GM12875 (cell line): ENCODE results near the gene SUGCT.

ENCODE experiments used
- H3K4me3 ChIP-seq: one replicate; pipeline ENCODE4 v1.5.1; 2011; ENCODE audit warnings: low read depth, low read length, control low read depth
- TF ChIP-seq, protein P1 (sequence below): IDR thresholded peaks from 2 replicates; pipeline ENCODE4 v1.5.1; 2011; ENCODE audit warnings: low read depth, mild to moderate bottlenecking, control low read depth, inconsistent platforms, low read length, moderate library complexity, borderline replicate concordance; ENCODE audit not compliant: insufficient read depth

SUGCT gene

DNA sequence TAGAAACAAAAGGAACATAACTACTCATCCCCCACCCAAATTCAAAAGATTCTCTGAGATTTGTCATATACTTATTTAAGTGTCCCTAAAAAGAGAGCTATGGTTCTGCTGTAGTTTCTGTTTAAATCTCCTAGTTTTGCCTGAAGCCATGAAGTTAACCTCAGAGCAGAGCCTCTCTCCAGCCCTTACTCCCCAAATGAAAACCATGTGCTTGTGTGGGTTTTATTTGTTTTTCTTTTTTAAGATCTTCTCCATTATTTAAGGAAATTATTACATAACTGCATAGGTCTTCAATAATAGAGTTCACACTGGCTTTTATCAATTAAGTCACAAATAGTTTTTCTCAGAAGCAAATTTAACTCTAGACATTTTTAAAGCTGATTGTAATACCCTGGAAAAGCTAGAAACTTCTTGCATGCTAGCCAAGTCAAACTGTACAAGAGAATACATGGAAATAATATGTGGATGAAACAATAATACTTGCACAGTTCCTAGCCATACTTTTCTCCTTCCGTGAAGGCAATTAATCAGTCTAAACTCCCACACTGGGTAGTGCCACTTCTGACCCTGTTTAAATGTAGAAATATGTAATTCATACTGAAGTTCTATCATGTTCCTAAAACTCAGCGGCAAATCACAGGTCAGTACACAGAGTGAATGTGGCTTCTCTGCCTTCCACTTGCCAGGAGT, 579.7 kb downstream of the SUGCT start:
- no peak overlapping the region for H3K4me3 ChIP-seq
- TF ChIP-seq, protein P1, sequence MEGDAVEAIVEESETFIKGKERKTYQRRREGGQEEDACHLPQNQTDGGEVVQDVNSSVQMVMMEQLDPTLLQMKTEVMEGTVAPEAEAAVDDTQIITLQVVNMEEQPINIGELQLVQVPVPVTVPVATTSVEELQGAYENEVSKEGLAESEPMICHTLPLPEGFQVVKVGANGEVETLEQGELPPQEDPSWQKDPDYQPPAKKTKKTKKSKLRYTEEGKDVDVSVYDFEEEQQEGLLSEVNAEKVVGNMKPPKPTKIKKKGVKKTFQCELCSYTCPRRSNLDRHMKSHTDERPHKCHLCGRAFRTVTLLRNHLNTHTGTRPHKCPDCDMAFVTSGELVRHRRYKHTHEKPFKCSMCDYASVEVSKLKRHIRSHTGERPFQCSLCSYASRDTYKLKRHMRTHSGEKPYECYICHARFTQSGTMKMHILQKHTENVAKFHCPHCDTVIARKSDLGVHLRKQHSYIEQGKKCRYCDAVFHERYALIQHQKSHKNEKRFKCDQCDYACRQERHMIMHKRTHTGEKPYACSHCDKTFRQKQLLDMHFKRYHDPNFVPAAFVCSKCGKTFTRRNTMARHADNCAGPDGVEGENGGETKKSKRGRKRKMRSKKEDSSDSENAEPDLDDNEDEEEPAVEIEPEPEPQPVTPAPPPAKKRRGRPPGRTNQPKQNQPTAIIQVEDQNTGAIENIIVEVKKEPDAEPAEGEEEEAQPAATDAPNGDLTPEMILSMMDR: no peak

DNA sequence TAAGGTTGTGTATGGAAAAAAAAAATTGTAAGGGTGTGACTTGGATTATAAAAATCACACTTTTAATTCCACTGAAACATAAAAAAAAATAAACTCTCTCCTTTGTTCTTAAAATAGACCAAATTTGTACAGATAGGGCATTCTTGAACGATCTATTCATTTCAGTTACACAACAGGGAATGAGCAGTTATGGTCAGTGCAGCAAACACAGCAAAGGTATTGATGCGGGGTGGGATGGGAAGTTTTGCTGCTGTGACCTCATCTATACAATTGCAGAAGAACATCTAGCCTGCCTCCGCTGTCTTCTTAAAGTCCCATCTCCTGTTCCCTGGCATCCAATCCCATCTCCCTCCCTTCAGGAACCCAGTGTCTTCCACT, 580.2 kb downstream of the SUGCT start:
- TF ChIP-seq, protein P1: no peak
- H3K4me3 ChIP-seq: no peak overlapping the region

DNA sequence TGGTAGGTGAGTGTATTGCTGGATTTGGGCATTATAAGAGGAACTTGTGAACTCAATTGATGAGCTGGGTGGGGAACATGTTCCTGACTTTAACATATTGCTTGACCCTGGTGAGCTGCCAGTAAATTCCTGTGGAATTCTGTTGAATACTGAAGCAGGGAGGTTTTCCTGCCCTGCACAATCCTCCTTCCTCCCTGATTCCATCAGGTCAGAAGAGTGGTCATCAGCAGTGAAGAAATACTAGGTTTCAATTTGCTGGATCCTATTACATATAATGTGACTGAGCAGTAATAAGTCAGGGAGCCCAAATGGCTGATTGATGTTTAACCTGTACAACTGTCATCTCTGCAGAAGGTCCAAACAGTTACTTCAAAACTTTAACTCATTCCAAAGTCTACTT, 581.2 kb downstream of the SUGCT start:
- H3K4me3 ChIP-seq: no peak overlapping the region
- TF ChIP-seq, protein P1: no peak

DNA sequence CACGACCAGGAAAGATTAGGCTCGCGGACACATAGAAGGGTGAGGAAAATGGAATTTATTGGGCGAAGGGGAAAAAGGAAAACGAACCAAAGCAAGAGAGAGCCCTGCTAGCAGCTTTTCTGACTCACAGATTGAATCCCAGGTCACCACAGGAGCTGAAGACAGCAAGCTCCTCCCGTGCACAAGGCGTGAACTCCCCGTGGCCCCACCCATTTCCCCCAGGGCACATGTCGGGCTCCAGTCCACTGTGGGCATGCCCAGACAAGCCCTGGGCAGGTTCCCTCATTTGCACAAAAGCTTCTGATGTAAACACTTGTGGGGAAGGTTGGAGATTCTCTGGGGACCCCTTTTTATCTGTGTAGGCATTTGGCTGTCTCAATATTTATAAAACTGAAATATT, 582.4 kb downstream of the SUGCT start:
- TF ChIP-seq, protein P1: no peak
- H3K4me3 ChIP-seq: no peak overlapping the region

DNA sequence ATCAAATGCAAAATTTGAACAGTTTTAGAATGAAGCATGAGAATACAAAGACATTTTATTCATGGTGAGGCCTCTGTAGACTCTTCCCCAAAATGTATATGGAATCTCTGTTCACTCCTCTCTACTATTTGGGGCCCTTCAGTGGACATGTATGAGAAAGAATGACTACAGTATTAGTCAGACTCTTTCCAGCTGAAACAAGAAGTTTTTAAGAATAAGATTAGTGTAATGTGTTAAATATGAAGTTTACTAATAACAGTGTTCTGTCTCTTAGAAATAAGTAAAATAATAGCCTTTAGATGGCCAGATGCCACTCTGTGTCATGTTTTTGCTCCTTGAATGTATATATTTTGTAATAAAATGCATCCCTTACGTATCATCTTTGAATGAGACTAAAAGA, 585.6 kb downstream of the SUGCT start:
- TF ChIP-seq, protein P1: no peak
- H3K4me3 ChIP-seq: no peak overlapping the region

DNA sequence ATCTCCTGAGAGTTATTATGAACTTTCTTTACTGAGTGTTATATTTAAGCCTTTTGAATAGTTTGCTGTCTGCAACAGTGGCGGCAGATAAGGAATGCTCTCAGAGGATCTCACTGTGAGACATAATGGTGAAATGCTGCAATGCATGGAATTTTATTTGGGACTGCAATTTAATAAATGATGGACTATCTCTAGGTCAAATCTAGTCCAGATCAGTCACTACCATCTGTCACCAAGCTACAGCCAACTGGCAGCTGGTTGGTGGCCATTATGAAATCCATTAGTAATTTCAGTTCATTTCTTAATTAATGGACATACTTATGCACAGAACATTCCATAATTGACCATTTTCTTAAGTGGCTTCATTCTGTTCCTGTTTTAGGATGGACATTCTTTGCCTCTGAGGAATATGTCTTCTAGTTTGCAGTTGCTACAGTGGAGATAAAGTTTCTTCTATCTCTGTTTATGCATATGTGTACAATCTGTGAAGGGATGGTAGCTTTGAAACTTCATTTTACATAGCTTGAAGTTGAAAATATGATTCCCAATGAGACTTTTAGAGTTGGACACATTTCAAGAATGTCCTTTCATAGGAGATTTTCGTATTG, 586.6 kb downstream of the SUGCT start:
- H3K4me3 ChIP-seq: no peak overlapping the region
- TF ChIP-seq, protein P1: no peak

DNA sequence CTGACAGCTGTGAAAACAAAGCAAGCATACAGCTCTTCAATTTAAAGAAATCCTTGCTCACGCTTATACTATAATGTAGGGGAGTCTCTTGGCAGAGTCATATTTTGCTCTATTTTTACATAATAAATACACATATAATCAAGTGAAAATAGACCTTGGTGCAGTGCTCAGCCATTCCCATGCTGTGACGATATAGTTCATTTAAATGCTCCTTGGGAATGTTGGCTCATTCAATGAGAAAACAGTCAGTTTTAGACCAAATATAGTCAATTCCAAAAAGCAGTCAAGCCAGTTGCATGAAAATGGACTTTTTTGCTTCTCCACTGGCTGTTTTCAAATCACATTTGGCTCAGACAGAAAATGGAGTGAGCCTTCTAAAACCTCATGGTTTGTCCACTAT, 587.4 kb downstream of the SUGCT start:
- TF ChIP-seq, protein P1: no peak
- H3K4me3 ChIP-seq: no peak overlapping the region
